Activated B cell treated with CpG ODN at 0.5 μM for 24 hours (primary cell): ENCODE data around the gene HBM. TPM values are rescaled to one million over a fixed set of nuclear protein-coding genes. Genes with fewer than 3 reads are reported as not detected.
"Not testable (repeated sequence)": the region's sequence is repeated elsewhere in the genome, so short reads cannot be mapped to it uniquely, and the experiment has no call there.

ENCODE experiments used
- ATAC-seq: fragments of 200-7000 bp; cut with Tn5 transposase; one replicate; pipeline ENCODE4 v1.10.0; 2021; ENCODE audit warnings: low read depth, mild to moderate bottlenecking, moderate library complexity
- CTCF ChIA-PET: fragments of 350-600 bp; sonication (Branson Sonifier 250); formaldehyde crosslinking; loops from one replicate; lab custom pipeline; 2021; ENCODE audit warnings: antibody characterized with exemption; lab: Charles Lee
- POLR2A ChIA-PET: fragments of 350-600 bp; sonication (Branson Sonifier 250); formaldehyde crosslinking; loops from one replicate; lab custom pipeline; 2021; ENCODE audit warnings: antibody characterized with exemption; lab: Charles Lee
- DNase-seq: peaks from one replicate; pipeline ENCODE4 v3.0.0; 2022
- H3K27ac Mint-ChIP-seq: one replicate; pipeline ENCODE4 v1.8.0; 2020; ENCODE audit warnings: mixed read lengths
- H3K27me3 Mint-ChIP-seq: one replicate; pipeline ENCODE4 v1.8.0; 2021; ENCODE audit warnings: mixed read lengths
- H3K36me3 Mint-ChIP-seq: one replicate; pipeline ENCODE4 v1.8.0; 2021; ENCODE audit warnings: low read depth, mixed read lengths
- H3K4me1 Mint-ChIP-seq: one replicate; pipeline ENCODE4 v1.8.0; 2021; ENCODE audit warnings: mixed read lengths
- H3K4me3 Mint-ChIP-seq: one replicate; pipeline ENCODE4 v1.8.0; 2020; ENCODE audit warnings: mild to moderate bottlenecking, mixed read lengths
- H3K9me3 Mint-ChIP-seq: one replicate; pipeline ENCODE4 v1.8.0; 2020; ENCODE audit warnings: mixed read lengths
- intact Hi-C: fragments of 100-400 bp; cut with micrococcal nuclease; formaldehyde crosslinking; loops from one replicate; pipeline ENCODE4 v1.15.1; 2024
- total RNA-seq: library from RNA; stranded (reverse); gene quantifications from 2 replicates; pipeline ENCODE4 v1.2.3, GENCODE V29; 2022
- TF ChIP-seq, protein P1 (sequence below): fragments of 200-600 bp; IDR thresholded peaks from one replicate; pipeline ENCODE4 v1.8.0; 2022; ENCODE audit warnings: antibody characterized with exemption, mild to moderate bottlenecking

The HBM gene
- total RNA-seq, 1 donor from 2014 or later = not detected

DNA sequence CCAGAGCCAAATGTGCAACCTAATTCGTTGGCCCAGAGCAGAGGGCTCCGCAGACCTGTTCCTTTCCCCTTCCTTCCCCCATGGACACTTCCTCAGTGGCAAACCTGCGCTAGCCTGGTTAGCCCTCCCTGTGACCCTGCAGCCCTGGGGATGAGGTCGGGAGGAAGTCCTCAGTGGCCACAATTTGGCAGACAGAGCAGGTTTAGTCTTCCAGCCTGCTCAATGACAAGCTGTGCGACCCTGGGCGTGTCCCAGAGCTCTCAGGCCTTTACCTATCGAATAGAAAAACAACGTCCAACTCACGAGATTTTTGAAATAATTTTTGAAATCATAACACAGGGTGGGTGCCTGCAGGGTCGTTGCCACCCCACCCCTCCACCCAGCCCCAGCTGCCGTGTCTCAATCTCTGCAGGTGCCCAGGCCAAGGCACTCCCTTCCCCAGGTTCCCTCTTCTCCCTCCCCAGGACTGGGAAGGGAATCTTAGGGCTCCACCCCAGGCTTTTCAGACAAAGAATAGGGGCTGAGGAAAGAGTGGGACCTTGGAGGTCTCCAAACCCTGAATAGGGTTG lies 1.4 kb downstream of the HBM start:
- CTCF ChIA-PET = no interaction called here
- intact Hi-C loops = no loop called here
- Mint-ChIP-seq H3K9me3 (no peaks in the 10 kb centered on the region), H3K4me3 (no peak overlapping the region), H3K27ac (no peak overlapping the region), H3K27me3 (peaks cover 39% of the 10 kb centered on the region), H3K4me1 (peaks cover 14% of the 10 kb centered on the region), H3K36me3 (no peaks in the 10 kb centered on the region)
- POLR2A ChIA-PET = interaction anchor here (0.7 kb wide), 1 partner anchor 57 kb away, joined by 3 read pairs; no protein-coding TSS in a partner anchor
- ATAC-seq (no peak), DNase-seq (no peak)
- TF ChIP-seq, protein P1, sequence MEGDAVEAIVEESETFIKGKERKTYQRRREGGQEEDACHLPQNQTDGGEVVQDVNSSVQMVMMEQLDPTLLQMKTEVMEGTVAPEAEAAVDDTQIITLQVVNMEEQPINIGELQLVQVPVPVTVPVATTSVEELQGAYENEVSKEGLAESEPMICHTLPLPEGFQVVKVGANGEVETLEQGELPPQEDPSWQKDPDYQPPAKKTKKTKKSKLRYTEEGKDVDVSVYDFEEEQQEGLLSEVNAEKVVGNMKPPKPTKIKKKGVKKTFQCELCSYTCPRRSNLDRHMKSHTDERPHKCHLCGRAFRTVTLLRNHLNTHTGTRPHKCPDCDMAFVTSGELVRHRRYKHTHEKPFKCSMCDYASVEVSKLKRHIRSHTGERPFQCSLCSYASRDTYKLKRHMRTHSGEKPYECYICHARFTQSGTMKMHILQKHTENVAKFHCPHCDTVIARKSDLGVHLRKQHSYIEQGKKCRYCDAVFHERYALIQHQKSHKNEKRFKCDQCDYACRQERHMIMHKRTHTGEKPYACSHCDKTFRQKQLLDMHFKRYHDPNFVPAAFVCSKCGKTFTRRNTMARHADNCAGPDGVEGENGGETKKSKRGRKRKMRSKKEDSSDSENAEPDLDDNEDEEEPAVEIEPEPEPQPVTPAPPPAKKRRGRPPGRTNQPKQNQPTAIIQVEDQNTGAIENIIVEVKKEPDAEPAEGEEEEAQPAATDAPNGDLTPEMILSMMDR = no peak

DNA sequence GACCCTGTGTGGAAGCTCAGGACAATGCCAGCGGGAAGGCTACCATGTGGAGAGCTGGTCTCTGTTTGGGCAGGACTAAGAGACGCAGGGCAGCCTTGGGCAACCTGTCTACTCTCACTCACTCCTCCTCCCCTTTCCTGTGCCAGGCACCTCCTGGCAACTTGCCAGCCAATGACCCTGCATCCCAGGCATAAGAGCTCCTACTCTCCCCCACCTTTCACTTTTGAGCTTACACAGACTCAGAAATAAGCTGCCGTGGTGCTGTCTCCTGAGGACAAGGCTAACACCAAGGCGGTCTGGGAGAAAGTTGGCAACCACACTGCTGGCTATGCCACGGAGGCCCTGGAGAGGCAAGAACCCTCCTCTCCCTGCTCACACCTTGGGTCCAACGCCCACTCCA lies 2.6 kb downstream of the HBM start:
- H3K4me3 Mint-ChIP-seq = no peak overlapping the region
- no peak for ATAC-seq
- ChIA-PET POLR2A (no interaction called here), CTCF (no interaction called here)
- no peaks in the 10 kb centered on the region for H3K9me3 Mint-ChIP-seq
- no peak overlapping the region for H3K27ac Mint-ChIP-seq
- H3K27me3 Mint-ChIP-seq = peaks cover 36% of the 10 kb centered on the region
- intact Hi-C loops = no loop called here
- H3K36me3 Mint-ChIP-seq = no peaks in the 10 kb centered on the region
- TF ChIP-seq, protein P1 = no peak
- no peak for DNase-seq
- peaks cover 14% of the 10 kb centered on the region for H3K4me1 Mint-ChIP-seq

DNA sequence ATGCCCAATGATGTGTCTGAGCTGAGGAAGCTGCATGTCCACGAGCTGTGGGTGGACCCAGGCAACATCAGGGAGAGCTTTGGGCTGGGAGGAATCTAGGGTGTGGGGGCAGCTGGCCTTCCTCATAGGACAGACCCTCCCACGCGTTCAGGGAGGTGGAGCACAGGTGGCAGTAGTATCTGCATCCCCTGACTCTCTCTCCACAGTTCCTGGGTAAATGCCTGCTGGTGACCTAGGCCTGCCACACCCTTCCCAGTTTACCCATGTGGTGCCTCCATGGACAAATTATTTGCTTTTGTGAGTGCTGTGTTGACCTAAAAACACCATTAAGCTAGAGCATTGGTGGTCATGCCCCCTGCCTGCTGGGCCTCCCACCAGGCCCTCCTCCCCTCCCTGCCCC lies 3.2 kb downstream of the HBM start:
- ATAC-seq (no peak), DNase-seq (no peak)
- H3K4me1 Mint-ChIP-seq = peaks cover 17% of the 10 kb centered on the region
- CTCF ChIA-PET = no interaction called here
- H3K27me3 Mint-ChIP-seq = peaks cover 39% of the 10 kb centered on the region
- POLR2A ChIA-PET = no interaction called here
- no peak overlapping the region for H3K4me3 Mint-ChIP-seq
- TF ChIP-seq, protein P1 = no peak
- no peak overlapping the region for H3K27ac Mint-ChIP-seq
- intact Hi-C loops = no loop called here
- no peaks in the 10 kb centered on the region for H3K36me3 Mint-ChIP-seq
- no peaks in the 10 kb centered on the region for H3K9me3 Mint-ChIP-seq

DNA sequence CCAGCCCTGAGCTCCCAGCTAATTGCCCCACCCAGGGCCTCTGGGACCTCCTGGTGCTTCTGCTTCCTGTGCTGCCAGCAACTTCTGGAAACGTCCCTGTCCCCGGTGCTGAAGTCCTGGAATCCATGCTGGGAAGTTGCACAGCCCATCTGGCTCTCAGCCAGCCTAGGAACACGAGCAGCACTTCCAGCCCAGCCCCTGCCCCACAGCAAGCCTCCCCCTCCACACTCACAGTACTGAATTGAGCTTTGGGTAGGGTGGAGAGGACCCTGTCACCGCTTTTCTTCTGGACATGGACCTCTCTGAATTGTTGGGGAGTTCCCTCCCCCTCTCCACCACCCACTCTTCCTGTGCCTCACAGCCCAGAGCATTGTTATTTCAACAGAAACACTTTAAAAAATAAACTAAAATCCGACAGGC lies 4.3 kb downstream of the HBM start:
- H3K27ac Mint-ChIP-seq, POLR2A ChIA-PET, DNase-seq, H3K36me3 Mint-ChIP-seq, intact Hi-C loops, CTCF ChIA-PET, ATAC-seq, H3K9me3 Mint-ChIP-seq, H3K4me3 Mint-ChIP-seq: not testable (repeated sequence)
- H3K4me1 Mint-ChIP-seq = peaks cover 15% of the 10 kb centered on the region
- H3K27me3 Mint-ChIP-seq = peaks cover 47% of the 10 kb centered on the region

DNA sequence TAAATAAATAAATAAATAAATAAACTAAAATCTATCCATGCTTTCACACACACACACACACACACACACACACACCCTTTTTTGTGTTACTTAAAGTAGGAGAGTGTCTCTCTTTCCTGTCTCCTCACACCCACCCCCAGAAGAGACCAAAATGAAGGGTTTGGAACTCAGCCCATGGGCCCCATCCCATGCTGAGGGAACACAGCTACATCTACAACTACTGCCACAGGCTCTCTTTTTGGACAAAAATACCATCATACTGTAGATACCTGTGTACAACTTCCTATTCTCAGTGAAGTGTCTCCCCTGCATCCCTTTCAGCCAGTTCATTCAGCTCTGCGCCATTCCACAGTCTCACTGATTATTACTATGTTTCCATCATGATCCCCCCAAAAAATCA lies 5.0 kb downstream of the HBM start:
- CTCF ChIA-PET = no interaction called here
- Mint-ChIP-seq H3K27me3 (peaks cover 53% of the 10 kb centered on the region), H3K36me3 (no peaks in the 10 kb centered on the region), H3K9me3 (no peaks in the 10 kb centered on the region), H3K27ac (no peak overlapping the region), H3K4me1 (peaks cover 9% of the 10 kb centered on the region), H3K4me3 (no peak overlapping the region)
- POLR2A ChIA-PET = no interaction called here
- DNase-seq (no peak), ATAC-seq (no peak)
- TF ChIP-seq, protein P1 = no peak
- intact Hi-C loops = no loop called here

DNA sequence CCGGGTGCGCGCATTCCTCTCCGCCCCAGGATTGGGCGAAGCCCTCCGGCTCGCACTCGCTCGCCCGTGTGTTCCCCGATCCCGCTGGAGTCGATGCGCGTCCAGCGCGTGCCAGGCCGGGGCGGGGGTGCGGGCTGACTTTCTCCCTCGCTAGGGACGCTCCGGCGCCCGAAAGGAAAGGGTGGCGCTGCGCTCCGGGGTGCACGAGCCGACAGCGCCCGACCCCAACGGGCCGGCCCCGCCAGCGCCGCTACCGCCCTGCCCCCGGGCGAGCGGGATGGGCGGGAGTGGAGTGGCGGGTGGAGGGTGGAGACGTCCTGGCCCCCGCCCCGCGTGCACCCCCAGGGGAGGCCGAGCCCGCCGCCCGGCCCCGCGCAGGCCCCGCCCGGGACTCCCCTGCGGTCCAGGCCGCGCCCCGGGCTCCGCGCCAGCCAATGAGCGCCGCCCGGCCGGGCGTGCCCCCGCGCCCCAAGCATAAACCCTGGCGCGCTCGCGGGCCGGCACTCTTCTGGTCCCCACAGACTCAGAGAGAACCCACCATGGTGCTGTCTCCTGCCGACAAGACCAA lies 6.7 kb downstream of the HBM start, which contains the start of gene HBA2:
Gene HBA2, plus strand, starts transcription at position 503 of the 568 bp plus-strand sequence. Its CDS starts 37 bp downstream, at position 540.
- POLR2A ChIA-PET, H3K4me1 Mint-ChIP-seq, CTCF ChIA-PET, H3K27ac Mint-ChIP-seq, intact Hi-C loops, H3K36me3 Mint-ChIP-seq, H3K4me3 Mint-ChIP-seq, DNase-seq, H3K9me3 Mint-ChIP-seq: not testable (repeated sequence)
- peaks cover 46% of the 10 kb centered on the region for H3K27me3 Mint-ChIP-seq
- ATAC-seq = peak; percentile 67

DNA sequence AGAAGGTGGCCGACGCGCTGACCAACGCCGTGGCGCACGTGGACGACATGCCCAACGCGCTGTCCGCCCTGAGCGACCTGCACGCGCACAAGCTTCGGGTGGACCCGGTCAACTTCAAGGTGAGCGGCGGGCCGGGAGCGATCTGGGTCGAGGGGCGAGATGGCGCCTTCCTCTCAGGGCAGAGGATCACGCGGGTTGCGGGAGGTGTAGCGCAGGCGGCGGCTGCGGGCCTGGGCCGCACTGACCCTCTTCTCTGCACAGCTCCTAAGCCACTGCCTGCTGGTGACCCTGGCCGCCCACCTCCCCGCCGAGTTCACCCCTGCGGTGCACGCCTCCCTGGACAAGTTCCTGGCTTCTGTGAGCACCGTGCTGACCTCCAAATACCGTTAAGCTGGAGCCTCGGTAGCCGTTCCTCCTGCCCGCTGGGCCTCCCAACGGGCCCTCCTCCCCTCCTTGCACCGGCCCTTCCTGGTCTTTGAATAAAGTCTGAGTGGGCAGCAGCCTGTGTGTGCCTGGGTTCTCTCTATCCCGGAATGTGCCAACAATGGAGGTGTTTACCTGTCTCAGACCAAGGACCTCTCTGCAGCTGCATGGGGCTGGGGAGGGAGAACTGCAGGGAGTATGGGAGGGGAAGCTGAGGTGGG lies 7.6 kb downstream of the HBM start:
- H3K27ac Mint-ChIP-seq, ATAC-seq, H3K9me3 Mint-ChIP-seq, H3K4me3 Mint-ChIP-seq, H3K36me3 Mint-ChIP-seq, POLR2A ChIA-PET, DNase-seq, intact Hi-C loops, H3K4me1 Mint-ChIP-seq, CTCF ChIA-PET: not testable (repeated sequence)
- peaks cover 49% of the 10 kb centered on the region for H3K27me3 Mint-ChIP-seq

DNA sequence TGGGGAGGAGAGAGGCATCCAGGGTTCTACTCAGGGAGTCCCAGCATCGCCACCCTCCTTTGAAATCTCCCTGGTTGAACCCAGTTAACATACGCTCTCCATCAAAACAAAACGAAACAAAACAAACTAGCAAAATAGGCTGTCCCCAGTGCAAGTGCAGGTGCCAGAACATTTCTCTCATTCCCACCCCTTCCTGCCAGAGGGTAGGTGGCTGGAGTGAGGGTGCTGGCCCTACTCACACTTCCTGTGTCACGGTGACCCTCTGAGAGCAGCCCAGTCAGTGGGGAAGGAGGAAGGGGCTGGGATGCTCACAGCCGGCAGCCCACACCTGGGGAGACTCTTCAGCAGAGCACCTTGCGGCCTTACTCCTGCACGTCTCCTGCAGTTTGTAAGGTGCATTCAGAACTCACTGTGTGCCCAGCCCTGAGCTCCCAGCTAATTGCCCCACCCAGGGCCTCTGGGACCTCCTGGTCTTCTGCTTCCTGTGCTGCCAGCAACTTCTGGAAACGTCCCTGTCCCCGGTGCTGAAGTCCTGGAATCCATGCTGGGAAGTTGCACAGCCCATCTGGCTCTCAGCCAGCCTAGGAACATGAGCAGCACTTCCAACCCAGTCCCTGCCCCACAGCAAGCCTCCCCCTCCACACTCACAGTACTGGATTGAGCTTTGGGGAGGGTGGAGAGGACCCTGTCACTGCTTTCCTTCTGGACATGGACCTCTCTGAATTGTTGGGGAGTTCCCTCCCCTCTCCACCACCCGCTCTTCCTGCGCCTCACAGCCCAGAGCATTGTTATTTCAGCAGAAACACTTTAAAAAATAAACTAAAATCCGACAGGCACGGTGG lies 8.4 kb downstream of the HBM start:
- H3K4me3 Mint-ChIP-seq, DNase-seq, H3K4me1 Mint-ChIP-seq, POLR2A ChIA-PET, H3K36me3 Mint-ChIP-seq, intact Hi-C loops, H3K27ac Mint-ChIP-seq, ATAC-seq, CTCF ChIA-PET, H3K9me3 Mint-ChIP-seq: not testable (repeated sequence)
- peaks cover 43% of the 10 kb centered on the region for H3K27me3 Mint-ChIP-seq
